ENCODE measurements around the gene TRAM2.

Gene TRAM2

GRCh38 chr6:52544602-52545405 lies 32.1 kb downstream of the TRAM2 start:
- DNase-seq, result no peak

DNA sequence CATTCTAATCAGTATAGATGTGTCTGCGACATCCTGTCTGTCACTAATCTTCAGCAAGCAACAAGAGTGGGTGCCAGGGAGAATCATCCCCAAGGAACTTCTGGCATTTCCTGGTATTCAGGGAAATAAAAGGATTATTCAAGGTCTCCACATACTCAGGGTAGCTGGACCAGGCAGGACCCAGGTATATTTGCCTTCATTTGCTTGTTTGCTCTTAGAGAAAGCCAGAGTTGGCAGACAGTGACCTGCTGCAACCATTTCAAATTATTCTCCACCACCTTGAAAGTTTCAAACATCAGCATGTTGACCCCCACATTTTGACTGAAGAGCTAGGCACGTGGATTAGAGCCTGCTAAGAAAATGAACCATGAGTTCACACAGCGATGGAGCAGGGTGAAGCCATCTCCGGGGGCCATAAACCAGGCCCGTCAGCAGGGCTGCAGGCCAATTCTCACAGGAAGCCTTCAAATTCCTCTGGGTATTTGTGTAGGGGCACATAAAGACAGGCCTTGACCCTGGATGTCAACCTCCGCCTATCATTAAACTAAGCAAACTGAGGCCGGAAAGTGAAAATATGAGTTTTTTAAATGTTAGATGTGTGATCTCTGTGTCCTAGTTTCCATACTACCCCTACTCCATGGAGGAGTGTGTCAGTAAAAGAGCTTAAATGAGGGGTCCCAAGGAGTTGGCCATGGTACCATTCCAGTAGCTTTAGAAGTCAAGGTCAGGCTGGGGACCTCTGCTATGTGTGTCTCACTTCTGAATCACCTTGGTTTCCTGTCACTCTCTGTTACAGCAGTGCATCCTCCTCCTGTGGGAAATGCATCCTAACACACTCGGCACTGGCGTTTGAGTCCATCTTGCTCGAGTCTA lies 32.9 kb downstream of the TRAM2 start:
- DNase-seq, result peak; percentile 40

GRCh38 chr6:52543262-52543661 lies 33.6 kb downstream of the TRAM2 start:
- no peak for DNase-seq

- no peak for DNase-seq
These were observed 35.7 kb downstream of the TRAM2 start for GRCh38 chr6:52541135-52541534.

- no peak for DNase-seq
These were observed 36.5 kb downstream of the TRAM2 start for GRCh38 chr6:52540286-52540902.

- no peak for DNase-seq
These were observed 37.3 kb downstream of the TRAM2 start for GRCh38 chr6:52539607-52540006.

- DNase-seq, result no peak
These were observed 37.9 kb downstream of the TRAM2 start for GRCh38 chr6:52538901-52539354.

DNA sequence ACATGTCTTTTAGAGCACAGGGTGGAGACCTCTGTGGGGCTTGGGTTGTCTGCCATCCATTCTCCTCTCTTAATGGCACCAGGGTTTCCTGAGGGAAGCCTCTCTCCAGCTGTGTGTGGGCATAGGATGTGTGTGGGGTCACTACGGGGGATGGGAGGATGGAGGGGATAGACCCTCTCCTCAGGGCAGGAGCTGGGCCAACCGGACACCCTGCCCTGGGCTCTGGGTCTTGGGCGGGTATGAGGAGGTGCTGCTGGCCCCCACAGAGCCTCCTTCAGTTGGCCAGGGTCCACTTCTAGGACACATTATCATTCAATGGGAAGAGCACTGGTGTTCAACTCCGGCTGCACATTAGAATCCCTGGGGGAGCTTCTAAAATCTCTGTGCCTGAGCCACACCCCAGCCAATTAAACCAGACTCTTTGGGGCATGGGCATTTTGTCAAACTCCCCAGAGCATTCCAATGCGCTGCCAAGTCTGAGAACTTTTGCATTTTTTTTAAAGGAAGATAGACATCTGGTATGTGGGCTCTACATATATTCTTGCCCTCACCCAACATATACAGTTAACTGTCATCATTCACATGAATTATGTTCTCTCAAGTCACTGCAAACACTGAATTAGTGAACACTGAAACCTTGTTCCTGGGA lies 38.5 kb downstream of the TRAM2 start:
- DNase-seq, result no peak

DNA sequence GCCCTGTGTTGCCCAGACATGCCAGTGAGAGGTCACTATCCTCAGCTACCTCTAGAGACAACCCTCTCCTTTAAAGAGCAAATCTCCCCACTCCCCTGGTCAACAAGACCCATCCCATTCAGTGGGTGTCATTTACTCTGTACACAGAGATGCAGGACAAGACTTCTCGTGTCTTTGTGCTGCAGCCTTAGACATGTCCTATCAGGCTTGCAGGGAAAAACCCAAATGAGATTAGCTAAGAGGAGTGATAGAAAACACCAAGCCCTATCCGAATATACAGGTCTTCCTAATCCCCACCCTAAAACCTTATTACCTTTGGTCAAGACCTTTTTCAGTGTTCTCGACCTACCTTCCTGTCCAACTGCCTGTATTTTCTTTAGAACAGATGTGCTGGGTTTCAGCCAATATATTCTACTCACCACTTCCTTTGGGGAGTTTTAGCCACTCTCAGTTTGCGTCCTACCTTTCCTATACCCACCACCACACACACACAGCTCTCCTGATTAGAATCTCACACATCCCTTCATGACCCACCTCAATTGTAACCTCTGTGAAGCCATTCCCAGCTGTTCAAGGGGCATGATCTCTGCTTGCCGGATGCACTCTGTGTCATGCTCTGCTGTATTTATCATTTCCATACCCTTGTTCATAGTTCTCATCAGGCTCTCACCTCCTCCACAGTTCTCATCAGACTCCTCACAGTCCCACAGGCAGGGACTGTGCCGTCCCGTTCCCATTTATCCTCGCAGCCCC lies 39.7 kb downstream of the TRAM2 start:
- DNase-seq, result no peak

- DNase-seq, result no peak
These were observed 40.4 kb downstream of the TRAM2 start for GRCh38 chr6:52536424-52536916.

GRCh38 chr6:52535711-52536423 lies 41.0 kb downstream of the TRAM2 start:
- DNase-seq, result no peak

- DNase-seq, result no peak
These were observed 41.9 kb downstream of the TRAM2 start for GRCh38 chr6:52534966-52535390.

DNA sequence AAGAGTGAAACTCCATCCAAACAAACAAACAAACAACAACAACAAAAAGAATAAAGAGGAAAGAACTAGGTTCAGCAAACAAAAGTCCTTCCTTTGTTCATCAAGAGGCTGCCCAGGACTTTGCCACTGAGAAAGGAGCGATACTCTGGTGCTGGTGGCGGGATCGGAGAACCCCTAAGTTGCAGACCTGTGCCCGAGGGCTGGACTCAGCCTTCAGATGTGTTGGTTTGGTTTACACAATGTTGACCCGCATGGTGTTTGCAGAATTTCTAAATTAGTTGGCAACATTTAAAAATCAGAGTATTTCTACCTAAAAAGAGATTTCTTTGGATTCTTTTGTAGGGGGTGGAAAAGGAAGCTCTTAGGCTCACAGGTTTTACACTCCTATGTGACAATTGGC lies 42.5 kb downstream of the TRAM2 start:
- DNase-seq, result no peak

DNA sequence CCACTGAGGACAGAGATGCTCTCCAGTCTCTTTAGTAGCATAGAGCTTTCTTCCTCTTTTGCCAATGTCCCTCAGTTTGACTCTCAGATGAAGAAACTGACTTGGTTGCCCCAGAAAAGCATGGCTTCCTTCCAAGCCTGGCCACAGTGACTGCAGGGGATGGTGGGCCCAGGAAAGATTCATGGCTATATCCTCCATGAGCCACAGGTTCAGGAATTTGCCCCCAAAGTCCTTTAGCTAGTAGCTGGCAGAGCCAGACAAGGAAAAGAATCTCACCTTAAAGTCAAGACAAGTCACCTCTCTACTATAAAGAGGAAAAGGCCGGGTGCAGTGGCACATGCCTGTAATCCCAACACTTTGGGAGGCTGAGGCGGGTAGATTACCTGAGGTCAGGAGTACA lies 43.4 kb downstream of the TRAM2 start:
- DNase-seq, result no peak

DNA sequence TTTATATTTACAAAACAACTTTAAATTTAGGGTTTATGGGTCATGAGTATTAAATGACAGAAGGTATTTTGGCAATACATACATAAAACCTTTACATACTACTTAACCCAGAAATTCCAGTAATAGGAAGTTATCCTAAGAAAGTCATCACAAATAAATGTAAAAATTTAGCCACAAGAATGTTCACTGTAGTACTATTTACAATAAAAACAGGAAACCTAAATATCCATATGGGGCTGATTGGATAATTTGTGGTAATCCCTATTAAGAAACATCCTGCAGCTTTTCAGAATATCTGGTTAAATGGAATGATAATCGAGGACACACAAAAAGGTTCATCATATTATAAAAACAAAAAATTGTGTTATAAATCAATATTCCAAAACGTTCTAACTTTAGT lies 44.4 kb downstream of the TRAM2 start:
- no peak for DNase-seq

DNA sequence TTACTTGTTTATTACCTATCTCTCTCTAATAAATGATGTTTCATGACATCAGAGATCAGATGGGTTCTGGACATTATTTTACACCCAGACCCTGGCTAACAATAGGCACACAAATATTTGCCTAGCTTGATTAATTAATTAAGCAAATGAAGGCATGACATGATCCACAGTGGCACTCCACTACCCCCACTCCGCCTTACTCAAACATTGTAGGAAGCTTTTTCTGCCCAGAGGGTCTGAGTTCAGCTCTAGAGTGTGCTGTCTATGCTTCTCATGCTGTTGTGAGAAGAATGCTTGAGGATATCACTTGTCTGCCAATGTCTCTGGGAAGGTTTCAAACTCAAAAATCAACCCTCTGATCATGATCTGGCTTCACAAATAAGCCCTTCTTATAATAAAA lies 45.0 kb downstream of the TRAM2 start:
- no peak for DNase-seq

GRCh38 chr6:52531396-52531795 lies 45.5 kb downstream of the TRAM2 start:
- DNase-seq, result no peak

DNA sequence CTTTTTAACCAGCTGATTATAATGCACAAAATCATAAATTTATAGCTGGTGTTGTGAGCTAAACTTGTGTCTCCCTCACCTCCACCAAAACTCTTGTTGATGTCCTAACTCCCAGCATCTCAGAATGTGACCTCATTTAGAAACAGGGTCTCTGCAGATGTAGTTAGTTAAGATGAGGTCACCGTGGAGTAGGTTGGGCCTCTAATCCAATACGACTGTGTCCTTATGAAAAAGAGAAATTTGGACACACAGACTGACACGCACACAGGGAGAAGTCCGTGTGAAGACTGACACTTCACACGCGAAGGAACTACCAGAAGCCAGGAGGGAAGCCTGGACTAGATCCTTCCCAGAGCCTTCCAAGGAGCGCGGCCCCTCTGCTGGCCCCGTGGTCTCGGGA lies 46.5 kb downstream of the TRAM2 start:
- no peak for DNase-seq

DNA sequence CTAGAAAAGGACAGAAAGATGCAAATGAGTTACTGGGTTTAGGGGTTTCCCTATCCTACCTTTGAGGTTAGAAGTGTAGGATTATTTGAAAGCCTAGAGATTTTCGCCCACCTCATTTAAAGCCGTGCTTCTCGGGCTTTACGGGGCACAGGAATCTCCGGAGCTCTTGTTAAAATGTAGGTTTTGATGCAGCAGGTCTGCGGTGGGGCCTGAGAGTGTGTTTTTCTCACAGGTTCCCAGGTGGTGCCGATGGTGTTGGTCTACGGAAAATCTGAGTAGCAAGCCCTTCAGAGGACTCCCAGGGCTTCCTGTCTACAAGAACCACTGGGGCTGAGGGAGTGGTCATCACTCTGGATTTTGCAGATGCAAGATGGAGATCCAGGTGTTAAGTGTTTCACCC lies 47.5 kb downstream of the TRAM2 start:
- no peak for DNase-seq

GRCh38 chr6:52527436-52527835 lies 49.4 kb downstream of the TRAM2 start:
- DNase-seq, result no peak

GRCh38 chr6:52526634-52527033 lies 50.2 kb downstream of the TRAM2 start:
- DNase-seq, result no peak
